CD1c-positive myeloid dendritic cell (primary cell): ENCODE results near the gene AP5Z1.
A peak's percentile ranks its signal among the peaks of the same experiment; 100 is the strongest.

Experiments
- DNase-seq: peaks from one replicate; pipeline ENCODE4 v3.0.0-alpha.2; 2016; ENCODE audit errors: extremely low spot score

The AP5Z1 gene

GRCh38 chr7:4745265-4745919, 30.0 kb upstream of the AP5Z1 start:
- DNase-seq: no peak

GRCh38 chr7:4745971-4746919, 29.2 kb upstream of the AP5Z1 start:
- peak; percentile 79 for DNase-seq

DNA sequence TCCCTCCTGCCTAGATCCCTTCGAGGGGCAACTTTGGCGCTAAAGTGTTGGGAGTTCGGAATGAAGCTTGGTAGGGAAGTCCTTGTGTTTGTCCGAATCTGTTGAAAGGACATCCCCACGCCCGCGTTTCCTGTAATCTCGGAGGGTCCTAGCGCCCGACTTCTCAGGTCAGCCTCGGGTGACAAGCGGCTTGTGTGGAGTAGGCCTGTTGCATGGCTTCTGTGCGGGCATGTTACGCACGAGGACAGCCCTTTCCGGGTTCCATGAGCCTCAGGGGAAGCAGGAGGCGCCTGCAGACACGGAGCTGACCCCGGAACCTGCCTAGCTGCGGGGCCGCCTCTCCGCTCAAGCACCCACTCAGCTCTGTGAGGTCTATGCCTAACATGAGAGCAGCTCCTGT, 28.4 kb upstream of the AP5Z1 start:
- no peak for DNase-seq

DNA sequence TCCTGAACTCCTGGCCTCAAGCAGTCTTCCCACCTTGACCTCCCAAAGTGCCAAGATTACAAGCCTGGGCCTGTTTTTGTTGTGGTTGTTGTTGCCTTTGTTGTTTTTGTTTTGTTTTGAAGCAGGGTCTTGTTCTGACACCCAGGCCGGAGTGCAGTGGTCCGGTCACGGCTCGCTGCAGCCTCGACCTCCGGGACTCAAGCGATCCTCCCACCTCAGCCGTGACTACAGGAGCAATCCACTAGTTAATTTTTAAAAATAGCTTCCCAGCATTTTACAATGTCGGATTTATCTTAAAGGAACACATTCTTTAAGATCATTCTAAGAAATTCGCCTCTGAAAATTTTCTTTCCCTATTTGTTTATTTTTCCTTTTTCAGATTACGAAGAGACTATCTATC, 27.7 kb upstream of the AP5Z1 start:
- no peak for DNase-seq

GRCh38 chr7:4748231-4748681, 27.2 kb upstream of the AP5Z1 start:
- no peak for DNase-seq

DNA sequence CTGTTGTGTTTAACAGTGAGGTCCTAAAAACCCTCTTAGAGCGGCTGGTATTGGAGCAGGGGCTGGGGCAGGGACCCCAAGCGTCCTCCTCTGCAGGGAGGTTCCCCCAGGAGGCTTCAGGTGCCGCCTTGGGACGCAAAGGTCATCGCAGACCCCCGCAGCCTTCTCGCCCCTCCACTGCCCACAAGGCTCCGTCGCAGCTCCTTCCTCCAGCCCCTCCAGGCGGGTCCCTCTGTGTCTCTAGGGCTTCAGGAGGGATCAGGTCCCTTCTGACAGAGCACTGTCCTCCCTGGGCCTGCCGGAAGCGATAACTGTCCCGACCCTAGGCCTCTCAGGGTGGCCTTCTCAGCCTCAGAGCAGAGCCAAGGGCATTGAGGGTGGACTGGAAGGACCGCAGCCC, 26.1 kb upstream of the AP5Z1 start:
- no peak for DNase-seq

DNA sequence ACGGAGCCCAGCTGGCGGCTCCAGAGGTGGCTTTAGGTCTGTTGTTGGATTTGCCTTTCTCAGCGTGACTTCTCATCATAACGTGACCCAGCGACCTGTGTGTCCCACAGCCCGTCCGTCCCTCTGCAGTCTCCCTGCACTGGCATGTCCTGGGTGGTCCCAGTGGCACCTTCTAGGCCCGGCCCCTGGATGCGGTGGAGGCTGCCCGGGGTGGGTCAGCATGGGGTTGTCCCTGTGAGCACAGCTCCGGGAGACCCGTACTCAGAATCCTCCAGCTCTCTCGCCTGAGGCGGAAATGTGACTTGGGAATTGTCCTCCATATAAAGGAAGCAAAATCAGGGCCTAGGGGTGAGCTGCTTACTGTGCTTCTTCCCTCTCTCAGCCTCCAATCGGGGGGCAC, 25.6 kb upstream of the AP5Z1 start:
- DNase-seq: no peak

- DNase-seq: no peak
Measured at GRCh38 chr7:4751398-4751947, 23.9 kb upstream of the AP5Z1 start.

GRCh38 chr7:4753598-4754432, 21.6 kb upstream of the AP5Z1 start:
- peak; percentile 78 for DNase-seq

GRCh38 chr7:4754433-4755010, 20.9 kb upstream of the AP5Z1 start:
- DNase-seq: no peak

DNA sequence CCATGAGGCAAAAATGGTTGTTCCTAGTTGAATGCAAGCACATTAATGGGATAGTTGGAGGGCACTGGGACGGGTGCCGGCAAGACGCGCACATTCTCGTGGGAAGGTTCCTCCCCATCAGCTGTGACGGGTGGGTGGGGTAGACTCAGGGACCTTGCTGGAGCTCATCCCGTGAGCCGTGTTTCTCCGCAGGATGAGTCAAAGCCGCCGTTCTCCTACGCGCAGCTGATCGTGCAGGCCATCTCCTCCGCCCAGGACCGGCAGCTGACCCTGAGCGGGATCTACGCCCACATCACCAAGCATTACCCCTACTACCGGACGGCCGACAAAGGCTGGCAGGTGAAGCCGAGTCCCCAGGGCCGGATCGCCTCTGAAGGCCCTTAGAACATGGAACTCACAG, 20.4 kb upstream of the AP5Z1 start:
- DNase-seq: no peak

- DNase-seq: no peak
Measured at GRCh38 chr7:4758111-4758510, 17.3 kb upstream of the AP5Z1 start.

DNA sequence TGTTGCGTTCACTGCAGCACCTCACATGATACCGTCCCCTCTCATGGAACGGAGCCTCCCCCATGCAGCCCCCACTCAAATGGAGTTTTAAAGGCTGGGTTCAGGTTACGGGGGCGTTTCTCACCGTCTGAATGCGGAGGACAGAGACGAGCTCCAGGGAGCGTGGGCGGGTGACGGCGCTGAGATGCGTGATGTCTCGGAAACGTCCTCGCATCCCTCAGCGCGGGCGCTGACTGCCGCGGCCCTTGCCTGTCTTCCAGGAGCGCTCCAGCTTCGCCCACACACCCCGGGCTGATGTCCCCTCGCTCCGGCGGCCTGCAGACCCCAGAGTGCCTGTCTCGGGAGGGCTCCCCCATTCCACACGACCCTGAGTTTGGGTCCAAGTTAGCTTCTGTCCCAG, 16.6 kb upstream of the AP5Z1 start:
- DNase-seq: no peak

- no peak for DNase-seq
Measured at GRCh38 chr7:4759211-4759610, 16.2 kb upstream of the AP5Z1 start.

GRCh38 chr7:4760952-4761351, 14.5 kb upstream of the AP5Z1 start:
- DNase-seq: no peak

GRCh38 chr7:4762121-4763055, 13.0 kb upstream of the AP5Z1 start:
- DNase-seq: no peak

DNA sequence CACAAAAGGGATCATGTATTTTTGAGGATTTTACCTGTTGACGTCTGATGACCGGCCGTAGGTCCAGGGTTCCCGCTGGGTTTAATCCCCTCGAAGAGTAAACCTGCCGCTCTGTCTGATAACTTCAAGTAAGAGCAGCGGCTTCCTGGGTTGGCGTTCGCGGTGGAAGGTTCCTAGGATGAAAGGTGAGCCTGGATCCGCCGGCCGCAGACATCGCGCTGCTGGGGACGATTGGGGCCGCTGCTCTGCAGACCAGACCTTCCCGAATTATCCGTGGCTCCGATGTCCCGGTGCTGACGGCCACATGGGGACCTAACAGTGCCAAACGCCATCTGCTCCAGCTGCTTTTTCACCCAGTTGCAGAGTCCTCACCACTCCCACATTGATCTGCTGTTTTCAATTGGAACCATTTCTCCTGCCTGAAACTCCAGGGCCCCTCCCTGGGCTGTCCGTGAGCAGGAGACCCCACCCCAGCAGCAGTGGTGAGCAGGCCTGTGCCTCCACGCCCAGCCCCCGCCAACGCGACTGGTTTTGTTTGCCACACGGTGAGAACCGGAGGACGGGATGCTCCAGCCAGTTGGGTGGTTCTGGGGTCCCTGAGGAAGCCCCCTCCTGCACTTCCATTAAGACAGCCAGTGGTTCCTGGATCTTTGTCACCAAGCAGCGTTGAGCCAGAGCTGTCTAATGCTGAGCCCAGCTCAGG, 12.2 kb upstream of the AP5Z1 start:
- DNase-seq: no peak

DNA sequence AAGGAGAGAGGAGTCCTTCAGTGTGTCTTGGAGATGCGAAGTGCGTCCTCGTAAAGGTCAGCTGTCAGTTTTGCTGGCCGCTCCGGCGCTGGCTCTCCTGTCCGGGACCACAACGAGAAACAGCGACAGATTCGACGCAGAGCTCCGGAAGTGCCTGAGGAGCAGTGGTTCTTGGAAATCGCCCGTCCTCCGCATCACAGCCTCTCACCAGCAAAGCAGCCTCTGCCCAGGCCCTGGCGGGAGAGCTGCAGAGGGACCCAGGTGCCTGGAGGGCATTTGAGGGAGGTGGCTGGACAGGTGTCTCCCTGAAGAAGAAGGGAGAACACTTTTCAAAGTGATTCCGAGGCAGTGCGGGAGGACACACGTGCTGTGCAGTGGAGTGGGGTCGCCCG, 11.6 kb upstream of the AP5Z1 start:
- DNase-seq: no peak

DNA sequence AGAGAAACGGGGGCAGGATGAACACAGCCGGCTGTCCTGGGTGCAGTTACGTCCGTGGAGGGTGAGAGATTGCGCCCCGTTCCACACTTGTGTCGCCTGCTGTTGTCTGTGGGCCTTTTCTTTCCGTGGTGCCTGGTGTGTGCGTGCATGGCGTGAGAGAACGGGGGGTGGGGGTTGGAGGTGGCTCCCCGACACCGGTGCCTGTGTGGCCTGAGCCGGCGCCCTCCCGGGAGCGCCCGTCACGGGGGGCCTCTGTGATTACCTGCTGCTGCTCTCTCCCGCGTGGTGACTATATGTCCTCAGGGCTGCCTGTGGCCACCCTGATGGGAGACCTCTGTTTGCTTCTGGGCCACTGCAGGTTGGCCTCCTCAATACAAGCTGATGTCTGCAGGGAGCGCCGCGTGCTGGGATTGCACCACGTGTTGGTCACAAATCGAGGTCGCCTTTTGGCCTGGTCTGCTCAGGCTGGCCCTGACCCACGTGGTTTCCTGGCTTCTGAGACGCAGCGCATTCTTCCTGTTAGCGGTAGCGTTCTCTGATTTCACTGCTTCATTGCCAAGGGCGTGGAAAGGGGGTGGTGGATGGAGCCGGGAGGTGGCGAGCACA, 10.9 kb upstream of the AP5Z1 start:
- no peak for DNase-seq
